ENCODE data around the gene TTLL6.

Gene TTLL6

GRCh38 chr17:48735062-48735351 lies 82.0 kb downstream of the TTLL6 start:
- no peak for DNase-seq

GRCh38 chr17:48734333-48735061 lies 82.5 kb downstream of the TTLL6 start:
- DNase-seq, result no peak

GRCh38 chr17:48733632-48734328 lies 83.2 kb downstream of the TTLL6 start:
- DNase-seq, result no peak

GRCh38 chr17:48732688-48733629 lies 84.1 kb downstream of the TTLL6 start:
- DNase-seq, result no peak

GRCh38 chr17:48731355-48731754 lies 85.7 kb downstream of the TTLL6 start:
- no peak for DNase-seq

- no peak for DNase-seq
These were observed 86.8 kb downstream of the TTLL6 start for GRCh38 chr17:48730240-48730550.

- DNase-seq, result no peak
These were observed 87.4 kb downstream of the TTLL6 start for GRCh38 chr17:48729335-48730239.

- peak in 1 of 2 donors; percentile 62 for DNase-seq
These were observed 88.5 kb downstream of the TTLL6 start, which contains the start of gene HOXB13 for GRCh38 chr17:48728232-48729231. HOXB13 (minus strand) TSS chr17:48728750; CDS start chr17:48728593, 157 bp downstream.

GRCh38 chr17:48727415-48728175 lies 89.4 kb downstream of the TTLL6 start:
- no peak for DNase-seq

GRCh38 chr17:48726916-48727286 lies 90.1 kb downstream of the TTLL6 start:
- DNase-seq, result no peak

GRCh38 chr17:48726114-48726915 lies 90.7 kb downstream of the TTLL6 start:
- DNase-seq, result no peak

GRCh38 chr17:48725288-48726064 lies 91.6 kb downstream of the TTLL6 start:
- no peak for DNase-seq

- no peak for DNase-seq
These were observed 92.1 kb downstream of the TTLL6 start for GRCh38 chr17:48725004-48725287.

- DNase-seq, result peak; percentile 82 to 90
These were observed 92.6 kb downstream of the TTLL6 start for GRCh38 chr17:48724251-48725003.

- no peak for DNase-seq
These were observed 93.4 kb downstream of the TTLL6 start for GRCh38 chr17:48723423-48724250.

GRCh38 chr17:48722915-48723422 lies 94.1 kb downstream of the TTLL6 start, which contains the start of gene PRAC2:
PRAC2 (plus strand) TSS chr17:48723185; CDS start chr17:48724411, 1,226 bp downstream.
- DNase-seq, result no peak

Data from stimulated activated CD4-positive, alpha-beta T cell treated with anti-CD3 and anti-CD28 coated beads, Interleukin-2, amount 100 ng/mL, for 24 hours (primary cell).